ENCODE results near the gene DIPK1C.

Gene DIPK1C

DNA sequence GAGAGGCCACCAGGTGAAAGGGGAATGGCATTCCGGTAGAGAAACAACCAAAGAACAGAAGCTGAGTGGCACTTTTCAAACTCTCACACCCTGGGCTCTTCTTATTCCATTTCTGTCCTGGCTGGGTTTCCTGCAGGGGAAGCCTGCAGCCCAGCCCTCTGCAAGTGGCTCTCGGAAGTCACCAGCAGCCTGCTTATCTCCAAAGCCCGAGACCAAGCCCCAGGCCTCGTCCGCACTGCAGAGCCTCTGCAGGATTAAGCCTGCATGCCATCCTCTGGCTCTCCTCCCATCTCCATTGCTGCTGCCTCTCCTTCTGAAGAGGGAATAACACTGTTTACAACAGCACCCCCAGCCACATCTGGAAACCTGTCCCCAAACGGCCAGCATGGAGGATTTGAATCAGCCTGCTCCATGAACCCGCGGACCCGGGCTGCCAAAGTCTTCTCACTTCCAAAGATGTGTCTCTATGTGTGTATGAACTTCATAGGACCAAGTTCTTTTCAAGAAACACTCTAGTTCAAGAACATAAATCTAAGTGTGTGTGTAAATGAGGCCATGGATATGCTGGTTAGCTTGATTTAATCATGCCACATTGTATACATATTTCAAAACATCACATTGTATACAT lies 54.2 kb downstream of the DIPK1C start:
- TF ChIP-seq, protein P1, sequence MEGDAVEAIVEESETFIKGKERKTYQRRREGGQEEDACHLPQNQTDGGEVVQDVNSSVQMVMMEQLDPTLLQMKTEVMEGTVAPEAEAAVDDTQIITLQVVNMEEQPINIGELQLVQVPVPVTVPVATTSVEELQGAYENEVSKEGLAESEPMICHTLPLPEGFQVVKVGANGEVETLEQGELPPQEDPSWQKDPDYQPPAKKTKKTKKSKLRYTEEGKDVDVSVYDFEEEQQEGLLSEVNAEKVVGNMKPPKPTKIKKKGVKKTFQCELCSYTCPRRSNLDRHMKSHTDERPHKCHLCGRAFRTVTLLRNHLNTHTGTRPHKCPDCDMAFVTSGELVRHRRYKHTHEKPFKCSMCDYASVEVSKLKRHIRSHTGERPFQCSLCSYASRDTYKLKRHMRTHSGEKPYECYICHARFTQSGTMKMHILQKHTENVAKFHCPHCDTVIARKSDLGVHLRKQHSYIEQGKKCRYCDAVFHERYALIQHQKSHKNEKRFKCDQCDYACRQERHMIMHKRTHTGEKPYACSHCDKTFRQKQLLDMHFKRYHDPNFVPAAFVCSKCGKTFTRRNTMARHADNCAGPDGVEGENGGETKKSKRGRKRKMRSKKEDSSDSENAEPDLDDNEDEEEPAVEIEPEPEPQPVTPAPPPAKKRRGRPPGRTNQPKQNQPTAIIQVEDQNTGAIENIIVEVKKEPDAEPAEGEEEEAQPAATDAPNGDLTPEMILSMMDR (IDR thresholded peaks at IDR 0.05; ENCODE audit: insufficient read depth, low read depth, low read length, missing control alignments), result no peak
- no peak for DNase-seq (ENCODE audit: low read depth)
- no peak overlapping the region for H3K4me3 ChIP-seq (ENCODE audit: low read depth, low read length)

DNA sequence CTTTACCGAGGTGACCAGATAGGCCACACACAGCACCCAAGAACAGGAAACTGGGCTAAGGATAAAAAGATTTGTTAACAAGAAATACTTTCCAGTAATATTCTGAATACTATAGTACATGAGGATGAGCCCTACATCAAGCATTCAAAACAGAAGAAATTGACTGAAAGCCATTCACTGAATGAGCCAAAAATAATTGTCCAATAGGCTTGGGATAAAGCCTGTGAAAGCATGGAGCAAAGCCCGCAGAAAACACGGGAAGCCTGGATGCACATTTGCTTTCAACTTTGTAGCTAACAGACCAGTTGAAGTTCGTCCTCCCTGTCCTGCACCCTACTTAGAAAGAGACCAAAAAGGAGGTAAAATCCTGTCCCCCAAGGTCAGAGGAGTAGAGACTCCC lies 56.3 kb downstream of the DIPK1C start:
- no peak for DNase-seq (ENCODE audit: low read depth)
- TF ChIP-seq, protein P1 (IDR thresholded peaks at IDR 0.05; ENCODE audit: insufficient read depth, low read depth, low read length, missing control alignments), result no peak
- H3K4me3 ChIP-seq (ENCODE audit: low read depth, low read length), result no peak overlapping the region

DNA sequence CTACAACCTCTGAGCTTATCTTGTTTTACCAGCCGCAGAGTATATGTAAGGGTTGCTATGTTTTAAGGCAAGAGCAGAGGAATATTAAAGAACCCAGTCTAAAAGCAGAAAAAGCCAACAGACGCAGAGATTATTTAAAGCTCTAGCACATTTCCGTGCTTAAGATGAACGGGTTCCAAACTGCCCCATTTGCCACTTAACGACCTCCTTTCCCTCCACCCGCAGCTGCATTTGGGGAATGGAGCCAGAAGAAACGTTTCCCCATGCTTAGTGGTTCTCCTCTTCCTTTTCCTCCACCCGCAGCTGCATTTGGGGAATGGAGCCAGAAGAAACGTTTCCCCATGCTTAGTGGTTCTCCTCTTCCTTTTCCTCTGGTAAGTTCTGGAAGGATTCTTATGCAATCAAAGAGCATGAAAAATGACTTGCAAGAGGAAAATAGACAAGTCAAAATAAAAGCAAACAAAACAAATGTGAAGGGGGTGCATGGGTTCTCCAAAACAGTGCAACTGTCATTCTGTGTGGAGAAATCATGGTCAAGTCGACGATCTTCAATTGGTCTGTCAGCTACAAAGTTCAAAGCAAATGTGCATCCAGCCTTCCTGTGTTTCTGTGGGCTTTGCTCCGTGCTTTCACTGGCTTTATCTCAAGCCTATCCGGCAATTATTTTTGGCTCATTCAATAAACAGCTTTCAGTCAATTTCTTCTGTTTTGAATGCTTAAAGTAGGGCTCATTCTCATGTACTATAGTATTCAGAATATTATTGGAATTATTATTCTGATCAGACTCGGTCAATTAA lies 57.8 kb downstream of the DIPK1C start:
- TF ChIP-seq, protein P1 (IDR thresholded peaks at IDR 0.05; ENCODE audit: insufficient read depth, low read depth, low read length, missing control alignments), result no peak
- no peak for DNase-seq (ENCODE audit: low read depth)
- no peak overlapping the region for H3K4me3 ChIP-seq (ENCODE audit: low read depth, low read length)

DNA sequence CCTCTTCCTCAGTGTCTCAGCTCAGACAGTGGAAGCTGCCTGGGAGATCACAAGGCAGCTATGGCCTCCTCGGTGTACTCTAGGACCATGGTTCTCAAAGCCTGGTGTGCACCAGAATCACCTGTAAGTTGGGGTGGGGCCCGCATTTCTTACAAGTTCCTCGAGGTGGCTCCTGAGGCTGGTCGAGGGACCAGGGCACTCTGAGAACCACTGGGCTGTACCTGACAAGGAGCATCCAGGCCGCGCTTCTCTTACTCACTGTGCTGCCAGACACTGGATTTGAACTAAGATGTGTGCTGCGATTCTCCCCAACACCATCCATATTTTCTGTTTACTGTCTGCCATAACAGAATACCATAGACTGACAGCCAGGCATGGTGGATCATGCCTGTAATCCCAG lies 59.5 kb downstream of the DIPK1C start:
- H3K4me3 ChIP-seq (ENCODE audit: low read depth, low read length), result no peak overlapping the region
- no peak for DNase-seq (ENCODE audit: low read depth)
- TF ChIP-seq, protein P1 (IDR thresholded peaks at IDR 0.05; ENCODE audit: insufficient read depth, low read depth, low read length, missing control alignments), result no peak

DNA sequence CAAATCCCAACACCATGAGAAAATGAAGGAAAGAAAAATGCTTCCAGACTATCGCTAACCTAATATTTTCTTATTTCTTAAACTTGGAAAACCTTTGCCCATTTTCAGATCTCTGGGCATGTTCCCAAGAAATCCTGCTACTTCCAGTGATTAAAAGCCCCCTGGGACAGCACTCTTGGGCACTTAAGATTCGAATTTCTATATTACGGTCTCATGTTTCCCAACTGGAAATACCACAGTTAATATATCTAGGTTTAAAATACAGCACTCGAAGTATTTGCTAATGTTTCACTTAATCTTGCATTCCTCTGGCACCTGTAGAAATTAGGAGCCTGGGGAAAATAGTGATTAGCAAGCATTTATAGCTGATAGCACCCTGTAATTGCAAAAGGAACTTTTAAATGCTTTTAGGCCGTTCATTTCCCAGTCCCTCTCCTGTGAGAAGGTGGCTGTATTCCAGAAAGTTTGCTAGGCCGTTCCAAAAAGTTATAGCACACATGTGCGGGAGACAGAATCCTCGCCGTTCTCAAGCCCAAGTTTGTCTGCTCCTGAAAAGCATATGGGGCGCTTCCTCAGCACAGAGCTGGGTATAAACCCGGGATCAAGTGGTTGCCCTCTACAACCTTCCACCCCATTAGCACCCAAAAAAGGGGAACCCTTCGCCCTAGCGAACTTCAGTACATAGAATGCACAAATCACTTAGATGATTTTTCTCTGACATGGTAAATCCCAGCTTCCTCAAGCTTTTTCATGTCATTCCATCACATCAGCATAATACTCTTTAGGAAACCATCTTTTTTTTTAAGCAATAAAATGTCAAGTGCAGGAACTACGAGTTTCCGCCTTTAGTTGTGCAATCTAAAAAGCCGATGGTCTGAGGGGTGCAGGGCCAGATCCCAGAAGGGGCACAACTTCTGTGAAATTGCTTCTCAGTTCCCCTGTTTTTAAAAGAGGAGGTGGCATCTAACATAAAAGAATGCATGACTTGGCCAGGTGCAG lies 60.6 kb downstream of the DIPK1C start:
- no peak for DNase-seq (ENCODE audit: low read depth)
- TF ChIP-seq, protein P1 (IDR thresholded peaks at IDR 0.05; ENCODE audit: insufficient read depth, low read depth, low read length, missing control alignments), result no peak
- no peak overlapping the region for H3K4me3 ChIP-seq (ENCODE audit: low read depth, low read length)

DNA sequence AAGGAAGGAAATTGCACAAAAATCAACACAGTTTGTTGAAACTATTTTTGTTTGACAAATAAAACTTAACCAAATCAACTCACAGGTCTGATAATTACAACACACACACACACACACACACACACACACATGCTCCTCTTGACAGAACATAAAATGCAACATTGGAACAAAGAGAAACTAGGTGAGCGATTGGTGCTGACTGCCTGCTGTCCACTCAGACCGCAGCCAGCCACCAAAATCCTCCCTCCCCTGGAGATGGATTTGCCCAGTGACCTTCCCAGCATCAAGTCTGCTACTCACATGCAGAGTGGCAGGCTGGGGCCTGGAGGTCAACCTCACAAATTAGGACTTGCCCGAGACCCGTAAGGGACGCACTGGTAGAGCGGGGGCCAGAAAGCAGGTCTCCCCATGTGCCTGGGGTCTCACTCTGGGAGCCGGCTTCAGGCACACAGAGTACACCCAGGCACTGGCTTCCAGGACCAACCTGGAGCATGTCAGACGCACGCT lies 61.4 kb downstream of the DIPK1C start:
- TF ChIP-seq, protein P1 (IDR thresholded peaks at IDR 0.05; ENCODE audit: insufficient read depth, low read depth, low read length, missing control alignments), result no peak
- no peak for DNase-seq (ENCODE audit: low read depth)
- H3K4me3 ChIP-seq (ENCODE audit: low read depth, low read length), result no peak overlapping the region

Measured in GM12865 (cell line).